ENCODE results near the gene IQCF2.

- no peak for TF ChIP-seq CTCF (IDR thresholded peaks at IDR 0.05; ENCODE audit: insufficient read depth, low read depth, low read length)
- TF ChIP-seq EZH2 (IDR thresholded peaks at IDR 0.05; ENCODE audit: insufficient read depth, low read length) = no peak
These were observed 42.8 kb downstream of the IQCF2 start for GRCh38 chr3:51904034-51904823.

Measured in astrocyte (in vitro differentiated cells and primary cell).